HEK293T (cell line): ENCODE data around the gene MARS1.

Experiments
- CTCF ChIA-PET: fragments of 350-600 bp; formaldehyde crosslinking; extraction: SDS; loops from one replicate; lab custom pipeline; 2021; ENCODE audit warnings: antibody characterized with exemption, inconsistent platforms; lab: Yijun Ruan, JAX
- POLR2A ChIA-PET: fragments of 350-600 bp; formaldehyde crosslinking; extraction: SDS; loops from one replicate; lab custom pipeline; 2020; ENCODE audit warnings: antibody characterized with exemption, inconsistent platforms; lab: Yijun Ruan, JAX
- DNase-seq: peaks from one replicate; pipeline ENCODE4 v3.0.0; 2012; ENCODE audit warnings: mixed read lengths; ENCODE audit errors: extremely low spot score
- ARNT ChIP-seq: fragments of 450-650 bp; IDR thresholded peaks from 2 replicates; pipeline ENCODE4 v1.6.1; 2017; ENCODE audit warnings: mild to moderate bottlenecking
- BHLHE40 ChIP-seq: fragments of 450-650 bp; IDR thresholded peaks from 2 replicates; pipeline ENCODE4 v1.6.1; 2016; ENCODE audit warnings: mild to moderate bottlenecking, moderate library complexity, borderline replicate concordance
- CTBP1 ChIP-seq: fragments of 450-650 bp; IDR thresholded peaks from 2 replicates; pipeline ENCODE4 v1.6.1; 2016; ENCODE audit warnings: borderline replicate concordance
- ELF4 ChIP-seq: fragments of 450-650 bp; IDR thresholded peaks from 2 replicates; pipeline ENCODE4 v1.6.1; 2017; ENCODE audit warnings: antibody characterized with exemption
- FOXA1 ChIP-seq: fragments of 450-650 bp; IDR thresholded peaks from 2 replicates; pipeline ENCODE4 v1.6.1; 2016; ENCODE audit warnings: mild to moderate bottlenecking
- FOXK2 ChIP-seq: fragments of 450-650 bp; IDR thresholded peaks from 2 replicates; pipeline ENCODE4 v1.6.1; 2016; ENCODE audit warnings: mild to moderate bottlenecking
- FOXM1 ChIP-seq: fragments of 450-650 bp; IDR thresholded peaks from 2 replicates; pipeline ENCODE4 v1.6.1; 2017; ENCODE audit warnings: mild to moderate bottlenecking, borderline replicate concordance
- HDGF ChIP-seq: fragments of 450-650 bp; IDR thresholded peaks from 2 replicates; pipeline ENCODE4 v1.6.1; 2017; ENCODE audit warnings: antibody characterized with exemption, borderline replicate concordance
- L3MBTL2 ChIP-seq: fragments of 450-650 bp; conservative IDR thresholded peaks from 2 replicates; pipeline ENCODE4 v1.6.1; 2016; ENCODE audit warnings: mild to moderate bottlenecking
- LEF1 ChIP-seq: fragments of 450-650 bp; IDR thresholded peaks from 2 replicates; pipeline ENCODE4 v1.6.1; 2017; ENCODE audit warnings: mild to moderate bottlenecking, borderline replicate concordance
- NFRKB ChIP-seq: fragments of 450-650 bp; IDR thresholded peaks from 2 replicates; pipeline ENCODE4 v1.6.1; 2016; ENCODE audit warnings: mild to moderate bottlenecking, moderate library complexity
- PKNOX1 ChIP-seq: fragments of 450-650 bp; IDR thresholded peaks from 2 replicates; pipeline ENCODE4 v1.6.1; 2016
- SP1 ChIP-seq: fragments of 450-650 bp; IDR thresholded peaks from 2 replicates; pipeline ENCODE4 v1.6.1; 2017
- SUZ12 ChIP-seq: fragments of 450-650 bp; IDR thresholded peaks from 2 replicates; pipeline ENCODE4 v1.6.1; 2016; ENCODE audit warnings: mild to moderate bottlenecking
- TARDBP ChIP-seq: fragments of 450-650 bp; IDR thresholded peaks from 2 replicates; pipeline ENCODE4 v1.6.1; 2016
- ZNF384 ChIP-seq: fragments of 450-650 bp; IDR thresholded peaks from 2 replicates; pipeline ENCODE4 v1.6.1; 2016

Gene MARS1

DNA sequence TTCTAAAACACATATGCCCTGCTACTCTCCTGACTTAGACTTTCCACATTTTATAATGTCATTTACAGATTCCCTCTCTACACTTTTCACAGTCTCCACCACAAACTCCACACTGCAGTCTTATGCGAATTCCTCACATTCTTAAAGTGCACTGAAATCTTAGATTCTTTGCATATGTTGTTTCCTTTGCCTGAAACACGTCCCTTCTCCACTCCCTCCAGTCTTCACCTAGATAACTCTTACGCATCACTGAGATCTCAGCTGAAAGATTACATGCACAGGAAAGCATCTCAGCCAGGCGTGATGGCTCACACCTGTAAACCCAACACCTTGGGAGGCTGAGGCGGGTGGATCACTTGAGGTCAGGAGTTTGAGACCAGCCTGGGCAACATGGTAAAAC lies 4.4 kb upstream of the MARS1 start:
- POLR2A ChIA-PET, result no interaction called here
- CTCF ChIA-PET, result no interaction called here
- DNase-seq, result no peak
- TF ChIP-seq ELF4 (no peak), ZNF384 (no peak), HDGF (no peak), L3MBTL2 (no peak), FOXA1 (no peak), BHLHE40 (no peak), FOXM1 (no peak), LEF1 (no peak), ARNT (no peak), SUZ12 (no peak), CTBP1 (no peak), SP1 (no peak), PKNOX1 (no peak), TARDBP (no peak), FOXK2 (no peak), NFRKB (no peak)

- TF ChIP-seq SUZ12 (no peak), HDGF (no peak), FOXA1 (no peak), L3MBTL2 (no peak), TARDBP (no peak), BHLHE40 (no peak)
- ChIA-PET POLR2A (interaction anchor here (0.9 to 2.3 kb wide), 3 partner anchors 9 to 34 kb away, joined by 4 to 7 read pairs (median 7); partner anchors contain the start of gene DDIT3), CTCF (interaction anchor here (0.7 kb wide), 1 partner anchor 27 kb away, joined by 3 read pairs; the partner anchor contains the start of gene GLI1)
Observed at GRCh38 chr12:57485695-57486094, 2.2 kb upstream of the MARS1 start.

DNA sequence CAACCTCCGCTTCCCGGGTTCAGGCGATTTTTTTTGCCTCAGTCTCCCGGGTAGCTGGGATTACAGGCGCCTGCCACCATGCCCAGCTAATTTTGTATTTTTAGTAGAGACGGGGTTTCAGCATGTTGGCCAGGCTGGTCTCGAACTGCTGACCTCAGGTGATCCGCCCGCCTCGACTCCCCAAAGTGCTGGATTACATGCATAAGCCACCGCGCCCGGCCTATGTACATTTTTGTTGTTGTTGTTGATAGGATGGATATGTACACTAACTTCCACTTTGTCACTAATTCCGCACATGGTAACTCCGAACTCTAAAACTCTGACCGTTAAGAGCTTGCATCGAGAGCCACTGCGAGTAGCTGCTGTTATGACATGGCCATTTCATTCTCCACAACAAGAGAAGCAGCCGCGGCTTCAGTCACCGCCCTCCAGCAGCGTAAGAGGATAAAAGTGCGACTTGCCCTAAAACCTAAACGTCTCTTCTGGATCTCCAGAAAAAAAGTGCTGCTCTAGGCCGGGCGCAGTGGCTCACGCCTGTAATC lies 742 bp upstream of the MARS1 start:
- no peak for DNase-seq
- CTCF ChIA-PET, result interaction anchor here (1.4 kb wide), 1 partner anchor 28 kb away, joined by 3 read pairs; no protein-coding TSS in a partner anchor
- POLR2A ChIA-PET, result interaction anchor here (0.9 to 4.2 kb wide), 5 partner anchors 10 to 37 kb away, joined by 3 to 18 read pairs (median 5); partner anchors contain the start of genes DDIT3 and INHBE
- TF ChIP-seq ARNT (no peak), PKNOX1 (no peak), FOXK2 (no peak), LEF1 (no peak), ZNF384 (no peak), HDGF (no peak), FOXM1 (no peak), CTBP1 (no peak), NFRKB (no peak)

More at GRCh38 chr12:57485695-57486094, 2.2 kb upstream of the MARS1 start:
- DNase-seq, result no peak

DNA sequence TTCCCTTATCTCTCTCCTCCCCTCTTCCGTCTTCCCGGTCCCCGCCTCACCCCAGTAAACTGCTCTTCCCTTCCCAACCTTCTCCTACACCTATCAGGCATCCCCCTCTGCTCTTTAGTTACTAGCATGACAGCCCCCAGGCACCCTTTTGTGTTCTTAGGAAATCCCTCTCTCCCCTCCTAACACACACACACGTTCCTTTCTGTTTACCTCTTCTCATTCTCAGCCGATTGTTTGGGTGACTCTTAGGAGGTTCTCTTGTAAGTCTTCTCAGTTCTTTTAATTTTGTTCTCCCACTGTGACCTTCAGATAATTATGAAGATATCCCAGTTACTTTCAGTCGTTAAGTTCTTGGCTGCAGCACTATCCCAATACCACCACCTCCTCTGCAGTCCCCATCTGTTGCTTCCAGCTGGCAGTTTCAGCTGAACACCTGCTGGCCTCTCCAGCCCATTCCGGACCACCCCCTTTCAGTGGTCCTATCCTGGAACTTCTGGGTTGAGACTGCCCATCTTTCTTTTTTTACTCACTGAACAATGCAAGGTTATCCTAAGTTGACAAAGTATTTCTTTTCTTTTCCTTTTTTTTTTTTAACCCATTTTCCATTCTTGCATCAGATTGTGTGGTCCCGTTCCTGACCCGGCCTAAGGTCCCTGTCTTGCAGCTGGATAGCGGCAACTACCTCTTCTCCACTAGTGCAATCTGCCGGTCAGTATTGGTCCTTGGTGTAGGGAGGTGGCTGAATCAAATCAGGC lies 711 bp downstream of the MARS1 start:
- CTCF ChIA-PET, result interaction anchor here (0.8 kb wide), 1 partner anchor 16 kb away, joined by 3 read pairs; no protein-coding TSS in a partner anchor
- TF ChIP-seq ZNF384 (no peak), SUZ12 (no peak), HDGF (no peak), FOXK2 (no peak), CTBP1 (no peak), FOXA1 (no peak), BHLHE40 (no peak), L3MBTL2 (no peak), ELF4 (no peak)
- POLR2A ChIA-PET, result interaction anchor here (4.2 kb wide), 1 partner anchor 31 kb away, joined by 18 read pairs; the partner anchor contains the start of gene DDIT3
- DNase-seq, result no peak

DNA sequence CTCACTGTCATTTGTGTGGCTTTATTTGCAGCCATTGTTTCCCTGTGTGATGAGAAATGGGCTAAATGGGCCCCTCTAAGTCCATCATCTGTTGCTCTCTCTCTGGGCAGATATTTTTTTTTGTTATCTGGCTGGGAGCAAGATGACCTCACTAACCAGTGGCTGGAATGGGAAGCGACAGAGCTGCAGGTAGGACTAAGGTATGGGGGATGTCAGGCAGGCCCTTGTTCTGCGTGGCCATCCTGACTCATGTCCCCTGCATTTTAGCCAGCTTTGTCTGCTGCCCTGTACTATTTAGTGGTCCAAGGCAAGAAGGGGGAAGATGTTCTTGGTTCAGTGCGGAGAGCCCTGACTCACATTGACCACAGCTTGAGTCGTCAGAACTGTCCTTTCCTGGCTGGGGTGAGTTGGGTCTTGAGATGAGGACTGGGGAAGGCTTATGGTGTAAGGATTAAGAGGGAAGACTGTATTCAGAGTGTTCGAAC lies 1.3 kb downstream of the MARS1 start:
- TF ChIP-seq FOXA1 (no peak), HDGF (no peak), SUZ12 (no peak), FOXK2 (no peak), LEF1 (no peak), ZNF384 (no peak), ELF4 (no peak), NFRKB (no peak), FOXM1 (no peak), TARDBP (no peak), L3MBTL2 (no peak), PKNOX1 (no peak), BHLHE40 (no peak), CTBP1 (no peak), SP1 (no peak), ARNT (no peak)
- ChIA-PET CTCF (interaction anchor here (0.8 kb wide), 1 partner anchor 17 kb away, joined by 3 read pairs; no protein-coding TSS in a partner anchor), POLR2A (interaction anchor here (4.2 kb wide), 1 partner anchor 30 kb away, joined by 18 read pairs; the partner anchor contains the start of gene DDIT3)
- DNase-seq, result no peak
